ENCODE data around the gene COQ8B. TPM values are rescaled to one million over a fixed set of nuclear protein-coding genes. Genes with fewer than 3 reads are reported as not detected.

The COQ8B gene
- total RNA-seq, 2 experiments from 2014 or later: 23.2 to 24.0 TPM

DNA sequence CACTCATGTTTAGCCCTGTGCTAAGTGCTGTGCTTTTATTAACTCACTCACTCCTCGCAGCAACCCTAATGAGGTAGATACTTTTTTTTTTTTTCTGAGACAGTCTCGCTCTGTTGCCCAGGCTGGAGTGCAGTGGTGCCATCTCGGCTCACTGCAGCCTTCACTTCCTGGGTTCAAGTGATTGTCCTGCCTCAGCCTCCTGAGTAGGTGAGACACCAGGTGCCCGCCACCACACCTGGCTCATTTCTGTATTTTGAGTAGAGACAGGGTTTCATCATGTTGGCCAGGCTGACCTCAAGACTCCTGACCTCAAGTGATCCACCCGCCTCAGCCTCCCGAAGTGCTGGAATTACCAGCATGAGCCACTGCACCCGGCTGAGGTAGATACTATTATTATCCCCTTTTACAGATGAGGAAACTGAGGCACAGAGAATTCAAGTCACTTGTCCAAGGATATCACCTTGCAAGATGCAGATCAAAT is 2.8 kb upstream of the COQ8B start:
- ChIA-PET POLR2A (no interaction called here), CTCF (interaction anchor here (1.0 kb wide), 1 partner anchor 87 kb away, joined by 3 read pairs; no protein-coding TSS in a partner anchor)
- no peak overlapping the region for H3K27ac Mint-ChIP-seq
- no peaks in the 10 kb centered on the region for H3K27me3 Mint-ChIP-seq
- no peaks in the 10 kb centered on the region for H3K9me3 Mint-ChIP-seq
- H3K36me3 Mint-ChIP-seq (ENCODE audit: low read depth): peaks cover 18% of the 10 kb centered on the region
- DNase-seq (no peak), ATAC-seq (no peak)
- peak overlapping the region; percentile 82 for H3K4me3 Mint-ChIP-seq
- TF ChIP-seq, protein P1, sequence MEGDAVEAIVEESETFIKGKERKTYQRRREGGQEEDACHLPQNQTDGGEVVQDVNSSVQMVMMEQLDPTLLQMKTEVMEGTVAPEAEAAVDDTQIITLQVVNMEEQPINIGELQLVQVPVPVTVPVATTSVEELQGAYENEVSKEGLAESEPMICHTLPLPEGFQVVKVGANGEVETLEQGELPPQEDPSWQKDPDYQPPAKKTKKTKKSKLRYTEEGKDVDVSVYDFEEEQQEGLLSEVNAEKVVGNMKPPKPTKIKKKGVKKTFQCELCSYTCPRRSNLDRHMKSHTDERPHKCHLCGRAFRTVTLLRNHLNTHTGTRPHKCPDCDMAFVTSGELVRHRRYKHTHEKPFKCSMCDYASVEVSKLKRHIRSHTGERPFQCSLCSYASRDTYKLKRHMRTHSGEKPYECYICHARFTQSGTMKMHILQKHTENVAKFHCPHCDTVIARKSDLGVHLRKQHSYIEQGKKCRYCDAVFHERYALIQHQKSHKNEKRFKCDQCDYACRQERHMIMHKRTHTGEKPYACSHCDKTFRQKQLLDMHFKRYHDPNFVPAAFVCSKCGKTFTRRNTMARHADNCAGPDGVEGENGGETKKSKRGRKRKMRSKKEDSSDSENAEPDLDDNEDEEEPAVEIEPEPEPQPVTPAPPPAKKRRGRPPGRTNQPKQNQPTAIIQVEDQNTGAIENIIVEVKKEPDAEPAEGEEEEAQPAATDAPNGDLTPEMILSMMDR (IDR thresholded peaks at IDR 0.05): no peak
- peaks cover 53% of the 10 kb centered on the region for H3K4me1 Mint-ChIP-seq (ENCODE audit: low read depth)
- intact Hi-C loops (cut with micrococcal nuclease): loop anchor here (5.0 kb wide), 2 partner anchors 33 to 57 kb away; partner anchors contain the start of genes ACTMAP and SNRPA

DNA sequence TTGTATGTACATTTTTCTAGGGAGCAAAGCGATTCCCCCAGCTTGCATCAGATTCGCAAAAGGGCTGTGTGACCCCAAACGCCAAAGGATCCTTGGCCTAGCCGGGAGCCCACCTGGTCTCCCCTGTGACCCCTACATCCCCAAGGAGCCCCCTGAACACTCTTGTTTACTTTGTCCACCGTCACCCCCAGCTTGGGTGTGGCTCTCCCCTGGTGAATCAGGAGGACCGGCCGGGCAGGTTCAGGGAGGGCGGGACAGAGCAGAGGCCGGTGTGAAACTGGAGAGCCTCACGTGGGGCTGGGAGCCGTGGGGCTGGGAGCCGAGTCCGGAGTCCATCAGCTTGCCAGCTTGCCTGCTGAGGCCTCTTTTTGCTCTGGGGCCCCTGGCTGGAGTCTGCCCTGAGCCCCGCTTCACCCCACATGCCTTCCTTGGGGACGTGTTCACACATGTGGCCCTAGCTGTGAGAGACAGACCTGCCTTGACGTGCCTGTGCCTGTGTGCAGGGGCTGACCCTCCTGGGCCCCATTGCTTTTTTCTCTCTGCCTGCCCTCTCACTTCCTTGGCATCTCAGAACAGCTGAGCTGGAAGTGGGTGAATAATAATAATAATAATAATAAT is 2.2 kb upstream of the COQ8B start:
- CTCF ChIA-PET: interaction anchor here (1.0 kb wide), 1 partner anchor 88 kb away, joined by 3 read pairs; no protein-coding TSS in a partner anchor
- Mint-ChIP-seq H3K27me3 (no peaks in the 10 kb centered on the region), H3K4me1 (ENCODE audit: low read depth) (peaks cover 56% of the 10 kb centered on the region), H3K9me3 (no peaks in the 10 kb centered on the region), H3K27ac (peak overlapping the region; percentile 82), H3K4me3 (peak overlapping the region; percentile 82), H3K36me3 (ENCODE audit: low read depth) (peaks cover 15% of the 10 kb centered on the region)
- no peak for ATAC-seq
- peak; percentile 35 for DNase-seq
- POLR2A ChIA-PET: no interaction called here
- TF ChIP-seq, protein P1 (IDR thresholded peaks at IDR 0.05): no peak
- intact Hi-C loops (cut with micrococcal nuclease): loop anchor here (5.0 kb wide), 2 partner anchors 33 to 57 kb away; partner anchors contain the start of genes ACTMAP and SNRPA

DNA sequence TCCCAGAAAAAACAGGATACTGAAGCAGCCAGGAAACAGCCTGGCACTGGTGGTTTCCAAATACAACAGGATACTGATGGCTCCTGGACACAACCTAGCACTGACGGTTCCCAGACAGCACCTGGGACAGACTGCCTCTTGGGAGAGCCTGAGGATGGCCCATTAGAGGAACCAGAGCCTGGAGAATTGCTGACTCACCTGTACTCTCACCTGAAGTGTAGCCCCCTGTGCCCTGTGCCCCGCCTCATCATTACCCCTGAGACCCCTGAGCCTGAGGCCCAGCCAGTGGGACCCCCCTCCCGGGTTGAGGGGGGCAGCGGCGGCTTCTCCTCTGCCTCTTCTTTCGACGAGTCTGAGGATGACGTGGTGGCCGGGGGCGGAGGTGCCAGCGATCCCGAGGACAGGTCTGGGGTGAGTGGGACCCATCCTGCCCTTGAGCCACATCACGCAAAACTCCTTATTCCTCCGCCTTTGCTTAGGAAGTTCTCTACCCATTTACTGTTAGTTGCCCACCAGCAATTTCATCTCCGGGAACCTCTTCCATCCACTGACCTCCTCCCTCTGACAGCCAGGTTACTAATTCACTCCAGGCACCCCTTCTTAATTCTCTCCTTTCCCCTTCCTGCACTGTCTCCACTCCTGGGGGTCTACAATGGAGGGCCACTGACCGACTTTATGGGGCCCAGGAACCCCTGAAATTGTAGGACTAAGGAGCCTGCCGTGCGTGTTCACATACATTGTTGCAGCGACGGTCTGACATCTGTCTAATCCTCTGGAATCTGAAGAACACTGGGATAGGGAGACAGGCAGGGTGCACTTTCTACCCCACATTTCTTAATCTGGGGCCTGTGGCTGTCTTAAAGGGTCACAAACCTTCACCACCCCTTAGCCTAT is 1.4 kb upstream of the COQ8B start:
- peak; percentile 14 for DNase-seq
- H3K27me3 Mint-ChIP-seq: no peaks in the 10 kb centered on the region
- peaks cover 54% of the 10 kb centered on the region for H3K4me1 Mint-ChIP-seq (ENCODE audit: low read depth)
- ATAC-seq: no peak
- POLR2A ChIA-PET: interaction anchor here (1.3 to 1.5 kb wide), 4 partner anchors 14 to 60 kb away, joined by 4 to 14 read pairs (median 6); partner anchors contain the start of genes ACTMAP, RAB4B and SNRPA
- TF ChIP-seq, protein P1 (IDR thresholded peaks at IDR 0.05): no peak
- intact Hi-C loops (cut with micrococcal nuclease): loop anchor here (5.0 kb wide), 2 partner anchors 34 to 56 kb away; partner anchors contain the start of genes ACTMAP and SNRPA
- peaks cover 11% of the 10 kb centered on the region for H3K36me3 Mint-ChIP-seq (ENCODE audit: low read depth)
- no peaks in the 10 kb centered on the region for H3K9me3 Mint-ChIP-seq
- H3K27ac Mint-ChIP-seq: peak overlapping the region; percentile 82
- H3K4me3 Mint-ChIP-seq: peak overlapping the region; percentile 82
- CTCF ChIA-PET: interaction anchor here (1.0 to 1.5 kb wide), 2 partner anchors 14 to 84 kb away, joined by 3 to 5 read pairs; no protein-coding TSS in a partner anchor

DNA sequence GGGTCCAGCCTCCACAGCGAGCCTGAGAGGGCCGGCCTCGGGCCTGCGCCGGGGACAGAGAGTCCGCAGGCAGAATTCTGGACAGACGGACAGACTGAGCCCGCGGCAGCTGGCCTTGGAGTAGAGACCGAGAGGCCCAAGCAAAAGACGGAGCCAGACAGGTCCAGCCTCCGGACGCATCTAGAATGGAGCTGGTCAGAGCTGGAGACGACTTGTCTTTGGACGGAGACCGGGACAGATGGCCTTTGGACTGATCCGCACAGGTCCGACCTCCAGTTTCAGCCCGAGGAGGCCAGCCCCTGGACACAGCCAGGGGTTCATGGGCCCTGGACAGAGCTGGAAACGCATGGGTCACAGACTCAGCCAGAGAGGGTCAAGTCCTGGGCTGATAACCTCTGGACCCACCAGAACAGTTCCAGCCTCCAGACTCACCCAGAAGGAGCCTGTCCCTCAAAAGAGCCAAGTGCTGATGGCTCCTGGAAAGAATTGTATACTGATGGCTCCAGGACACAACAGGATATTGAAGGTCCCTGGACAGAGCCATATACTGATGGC is 716 bp upstream of the COQ8B start:
- Mint-ChIP-seq H3K4me1 (ENCODE audit: low read depth) (peaks cover 54% of the 10 kb centered on the region), H3K27me3 (no peaks in the 10 kb centered on the region), H3K4me3 (peak overlapping the region; percentile 82), H3K9me3 (no peaks in the 10 kb centered on the region), H3K36me3 (ENCODE audit: low read depth) (peaks cover 8% of the 10 kb centered on the region), H3K27ac (peak overlapping the region; percentile 64)
- CTCF ChIA-PET: interaction anchor here (1.0 to 1.7 kb wide), 4 partner anchors 14 to 90 kb away, joined by 3 to 6 read pairs (median 5); partner anchors contain the start of gene EGLN2
- TF ChIP-seq, protein P1 (IDR thresholded peaks at IDR 0.05): no peak
- DNase-seq: no peak
- no peak for ATAC-seq
- POLR2A ChIA-PET: interaction anchor here (0.7 to 1.8 kb wide), 7 partner anchors 10 to 61 kb away, joined by 3 to 14 read pairs (median 6); partner anchors contain the start of genes ACTMAP, NUMBL, RAB4B and SNRPA
- intact Hi-C loops (cut with micrococcal nuclease): loop anchor here (5.0 kb wide), 2 partner anchors 35 to 55 kb away; partner anchors contain the start of genes ACTMAP and SNRPA
